Transverse colon (tissue), 4 donors: ENCODE data around the gene PFKFB1.

Experiments
- EP300 ChIP-seq: sonication (generic); formaldehyde crosslinking; IDR thresholded peaks from one replicate; pipeline ENCODE4 v1.6.1; 2017; ENCODE audit warnings: antibody characterized with exemption, low read depth
- POLR2A ChIP-seq: fragments of 450-650 bp; IDR thresholded peaks from one replicate; pipeline ENCODE4 v1.6.1; 2016; ENCODE audit warnings: antibody characterized with exemption, mild to moderate bottlenecking, moderate library complexity
- POLR2AphosphoS5 ChIP-seq, 3 donors: sonication (generic); formaldehyde crosslinking; IDR thresholded peaks; one replicate each; pipeline ENCODE4 v1.6.1; 2016; ENCODE audit warnings: antibody characterized with exemption in 3 of 3
- TF ChIP-seq, protein P1 (sequence below), 5 experiments: fragments of 200-600 bp in 3 of 5; fragments of 450-650 bp in 2 of 5; sonication (generic) in 3 of 5; IDR thresholded peaks; 1 replicate in 2 of 5; 2 replicates in 3 of 5; pipeline ENCODE4 v1.5.1; 2016 to 2017; ENCODE audit warnings: antibody characterized with exemption in 5 of 5, inconsistent platforms in 3 of 5, mild to moderate bottlenecking in 2 of 5, moderate library complexity in 1 of 5

DNA sequence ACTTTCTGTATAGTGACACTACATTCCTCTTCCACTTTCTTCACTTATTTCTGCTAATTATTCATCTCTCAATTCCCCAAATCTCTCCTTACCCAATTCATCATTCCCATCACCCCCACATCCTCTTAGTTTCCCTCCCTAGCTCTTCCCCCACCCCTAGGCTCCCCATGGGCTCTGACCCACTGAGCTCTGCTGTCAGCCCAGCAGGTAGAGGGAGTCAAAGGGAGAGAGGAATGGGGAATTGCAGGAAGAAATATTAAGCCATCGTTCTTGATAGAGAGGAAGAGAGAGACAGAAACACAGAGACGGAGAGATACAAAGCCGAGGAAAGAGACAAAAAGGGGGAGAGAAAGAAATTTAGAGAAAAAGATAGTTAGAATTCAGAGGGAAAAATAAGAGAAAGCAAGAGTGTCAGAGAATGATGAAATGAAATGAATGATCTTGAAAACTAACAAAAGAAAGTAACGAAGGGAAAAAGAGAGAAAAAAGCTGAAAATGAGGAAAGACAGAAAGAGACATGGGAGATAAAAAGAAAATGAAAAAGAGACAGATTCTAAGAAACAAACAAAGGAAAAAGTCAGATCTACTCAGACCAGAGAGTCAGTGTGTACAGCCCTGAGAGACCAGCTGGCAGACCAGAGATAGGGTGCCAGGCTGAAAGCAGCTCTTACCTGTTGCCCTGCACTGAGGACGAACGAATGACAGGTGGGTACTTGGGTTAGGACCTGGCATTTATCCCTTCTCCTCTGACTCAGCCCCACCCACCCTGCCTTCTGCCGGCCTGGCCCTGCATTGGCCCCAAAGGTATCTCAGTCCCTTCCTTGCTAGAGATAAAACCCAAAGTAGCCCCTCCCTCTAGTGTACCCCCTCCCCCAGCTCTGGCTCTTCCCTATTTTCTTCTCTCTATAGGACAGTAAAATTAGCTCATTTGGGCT is 36.5 kb upstream of the PFKFB1 start, which contains the start of gene ALAS2:
- no peak for TF ChIP-seq POLR2A
- TF ChIP-seq, protein P1, sequence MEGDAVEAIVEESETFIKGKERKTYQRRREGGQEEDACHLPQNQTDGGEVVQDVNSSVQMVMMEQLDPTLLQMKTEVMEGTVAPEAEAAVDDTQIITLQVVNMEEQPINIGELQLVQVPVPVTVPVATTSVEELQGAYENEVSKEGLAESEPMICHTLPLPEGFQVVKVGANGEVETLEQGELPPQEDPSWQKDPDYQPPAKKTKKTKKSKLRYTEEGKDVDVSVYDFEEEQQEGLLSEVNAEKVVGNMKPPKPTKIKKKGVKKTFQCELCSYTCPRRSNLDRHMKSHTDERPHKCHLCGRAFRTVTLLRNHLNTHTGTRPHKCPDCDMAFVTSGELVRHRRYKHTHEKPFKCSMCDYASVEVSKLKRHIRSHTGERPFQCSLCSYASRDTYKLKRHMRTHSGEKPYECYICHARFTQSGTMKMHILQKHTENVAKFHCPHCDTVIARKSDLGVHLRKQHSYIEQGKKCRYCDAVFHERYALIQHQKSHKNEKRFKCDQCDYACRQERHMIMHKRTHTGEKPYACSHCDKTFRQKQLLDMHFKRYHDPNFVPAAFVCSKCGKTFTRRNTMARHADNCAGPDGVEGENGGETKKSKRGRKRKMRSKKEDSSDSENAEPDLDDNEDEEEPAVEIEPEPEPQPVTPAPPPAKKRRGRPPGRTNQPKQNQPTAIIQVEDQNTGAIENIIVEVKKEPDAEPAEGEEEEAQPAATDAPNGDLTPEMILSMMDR (IDR thresholded peaks at IDR 0.05) = no peak
- no peak for TF ChIP-seq POLR2AphosphoS5 (IDR thresholded peaks at IDR 0.05)
- no peak for TF ChIP-seq EP300
